Measurements from ENCODE around the gene CBY2. TPM values are rescaled to one million over a fixed set of nuclear protein-coding genes. Genes with fewer than 3 reads are reported as not detected.
A peak's percentile ranks its signal among the peaks of the same experiment; 100 is the strongest.
"Not testable (repeated sequence)": the region's sequence is repeated elsewhere in the genome, so short reads cannot be mapped to it uniquely, and the experiment has no call there.

Gene CBY2
- total RNA-seq (2014; rRNA removed; shearing (Covaris generic)), result not detected in 2 replicates

DNA sequence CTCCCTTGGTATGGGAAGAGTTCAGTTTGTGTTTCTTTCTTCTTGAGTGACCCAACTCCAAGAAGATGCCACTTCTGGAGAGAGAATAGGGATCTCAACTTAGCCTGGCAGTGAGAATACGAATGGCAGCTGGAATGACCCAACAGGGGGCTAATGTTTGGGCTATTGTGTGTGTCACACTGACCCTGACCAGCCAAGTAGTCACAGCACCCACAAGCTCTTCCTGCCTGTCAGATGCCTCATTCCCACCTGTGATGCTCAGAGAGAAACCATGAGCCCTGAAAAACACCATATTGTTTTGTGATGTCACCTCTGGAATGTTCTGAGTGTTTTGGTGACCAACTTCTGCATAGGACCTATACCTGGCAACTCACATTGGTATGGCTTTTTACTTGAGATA, at the start of gene CBY2:
Gene CBY2 (plus strand): TSS at position 233 of the 400 bp plus-strand sequence. CDS start 71 bp downstream, at position 304.
- no peak for DNase-seq (ENCODE audit: low read depth)

- DNase-seq (ENCODE audit: low read depth), result no peak
Observed at GRCh38 chr13:45654633-45655349, 47.3 kb upstream of the CBY2 start.

DNA sequence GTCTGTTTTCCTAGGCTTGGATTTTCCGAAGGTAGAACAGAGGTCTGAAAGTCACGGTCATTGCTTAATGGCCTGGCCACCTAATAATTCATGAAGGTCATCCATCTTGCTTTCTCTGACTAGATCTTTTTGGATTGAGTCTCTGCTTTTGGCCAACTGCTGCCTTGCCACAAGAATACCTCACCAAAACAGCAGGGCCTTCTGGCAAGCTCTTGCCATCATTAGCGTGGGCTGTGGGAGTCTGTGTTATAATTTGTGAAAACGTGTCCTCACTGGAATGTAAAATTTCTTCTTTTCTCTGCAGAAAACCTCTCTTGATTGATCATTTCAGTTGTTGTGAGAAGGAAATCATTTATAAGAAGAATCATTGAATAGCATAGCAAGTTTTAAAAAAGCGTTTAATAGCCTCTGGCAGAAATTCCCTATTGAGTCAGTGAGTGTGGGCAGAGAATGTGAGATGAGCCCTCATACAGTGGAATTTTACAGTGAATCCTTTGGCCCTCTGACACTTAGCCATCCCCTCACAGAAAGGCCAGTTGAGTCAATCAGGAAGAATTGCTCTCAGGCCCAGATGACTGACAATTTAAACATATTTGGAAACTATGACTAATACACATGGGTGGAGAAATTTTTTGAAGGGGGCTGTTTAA, 43.4 kb upstream of the CBY2 start:
- peak; percentile 10 for DNase-seq (ENCODE audit: low read depth)

GRCh38 chr13:45659536-45659935, 42.6 kb upstream of the CBY2 start:
- no peak for DNase-seq (ENCODE audit: low read depth)

- not testable (repeated sequence) for DNase-seq (ENCODE audit: low read depth)
Observed at GRCh38 chr13:45660458-45660857, 41.7 kb upstream of the CBY2 start.

DNA sequence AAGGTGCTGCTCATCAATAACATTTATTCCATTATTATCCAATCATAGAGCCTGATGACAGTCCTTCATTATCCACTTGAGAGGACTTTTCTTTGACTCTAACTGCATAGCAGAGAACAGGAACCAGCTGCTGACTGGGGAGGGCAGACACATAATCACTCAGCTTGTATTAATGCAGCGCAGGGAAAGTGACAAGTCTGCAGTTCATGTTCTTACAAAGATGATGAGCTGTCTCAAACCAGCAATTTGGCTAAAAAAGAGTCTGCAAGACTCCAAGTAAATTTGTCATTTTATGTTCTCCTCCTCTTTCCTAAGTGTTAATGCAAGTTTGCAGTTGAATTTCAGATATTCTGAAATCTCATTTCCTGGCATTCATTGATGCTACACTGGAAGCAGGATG, 40.0 kb upstream of the CBY2 start:
- DNase-seq (ENCODE audit: low read depth), result no peak

- DNase-seq (ENCODE audit: low read depth), result not testable (repeated sequence)
Observed at GRCh38 chr13:45662903-45663302, 39.2 kb upstream of the CBY2 start.

GRCh38 chr13:45669626-45670025, 32.5 kb upstream of the CBY2 start:
- DNase-seq (ENCODE audit: low read depth), result not testable (repeated sequence)

GRCh38 chr13:45670189-45670885, 31.8 kb upstream of the CBY2 start:
- no peak for DNase-seq (ENCODE audit: low read depth)

DNA sequence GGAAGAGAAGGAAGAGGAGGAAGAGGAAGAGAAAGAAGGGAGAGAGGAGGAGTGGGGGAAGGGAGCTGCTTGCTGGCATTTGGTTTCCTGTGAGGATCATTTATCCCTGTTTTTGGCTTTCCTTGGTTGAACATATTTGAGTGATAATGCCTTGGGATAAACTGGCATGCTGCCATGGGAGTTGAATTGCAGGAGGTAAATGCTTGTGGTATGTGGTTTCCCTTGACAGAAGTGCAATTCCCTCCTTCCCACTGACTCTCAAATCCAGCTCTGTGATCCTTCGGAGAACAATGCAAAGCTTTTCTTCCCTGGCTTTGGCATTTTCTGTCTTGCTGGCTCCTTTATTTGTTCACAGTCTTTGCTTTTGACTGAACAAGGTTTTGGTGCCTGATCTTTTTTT, 27.2 kb upstream of the CBY2 start:
- DNase-seq (ENCODE audit: low read depth), result peak; percentile 88

GRCh38 chr13:45678282-45678681, 23.8 kb upstream of the CBY2 start:
- DNase-seq (ENCODE audit: low read depth), result peak; percentile 6

- no peak for DNase-seq (ENCODE audit: low read depth)
Observed at GRCh38 chr13:45681113-45681512, 21.0 kb upstream of the CBY2 start.

DNA sequence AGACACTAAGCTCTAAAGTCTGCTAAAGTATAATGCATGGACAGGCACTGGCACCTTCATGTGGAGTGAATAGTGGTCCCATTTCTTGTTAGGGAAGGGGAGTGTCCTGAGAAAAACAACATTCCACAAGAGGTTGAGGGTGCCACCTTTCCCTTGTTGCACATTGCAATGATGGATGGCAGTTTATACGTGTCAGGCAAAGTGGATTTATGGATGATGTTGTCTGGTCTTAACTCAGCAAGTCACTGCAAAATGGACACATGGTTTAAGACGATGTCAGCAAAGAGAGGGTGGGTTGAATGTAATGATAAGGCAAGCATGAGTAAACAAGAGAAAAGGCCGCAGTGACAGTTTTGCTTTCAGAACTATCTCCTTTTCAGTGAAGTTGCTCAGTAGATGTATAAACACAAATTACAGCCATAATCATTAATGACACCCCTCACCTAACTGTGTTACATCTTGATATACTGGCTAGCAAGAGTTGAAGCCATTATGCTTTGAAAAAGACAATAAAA, 19.6 kb upstream of the CBY2 start:
- no peak for DNase-seq (ENCODE audit: low read depth)

GRCh38 chr13:45683701-45684100, 18.4 kb upstream of the CBY2 start:
- DNase-seq (ENCODE audit: low read depth), result no peak

GRCh38 chr13:45688577-45688976, 13.5 kb upstream of the CBY2 start:
- no peak for DNase-seq (ENCODE audit: low read depth)

DNA sequence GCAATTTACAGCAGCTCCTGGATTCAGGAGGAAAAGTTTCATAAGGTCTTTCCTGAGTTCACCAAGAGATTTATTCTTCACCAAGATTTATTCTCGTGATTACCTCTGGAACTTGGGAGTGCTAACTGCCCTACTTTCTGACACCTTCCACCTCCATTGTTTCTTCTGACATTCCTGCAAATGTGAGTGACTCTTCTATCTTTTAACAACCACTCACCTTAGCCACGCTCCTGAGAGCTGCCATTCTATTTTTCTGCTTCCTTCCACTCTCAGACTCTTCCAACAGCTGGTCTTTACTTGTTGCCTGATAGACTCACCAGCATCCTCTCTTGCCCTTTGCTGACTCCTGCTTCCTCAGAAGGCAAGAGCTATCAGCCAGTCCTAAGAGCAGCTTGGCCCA, 11.5 kb upstream of the CBY2 start:
- DNase-seq (ENCODE audit: low read depth), result no peak

GRCh38 chr13:45691251-45691650, 10.9 kb upstream of the CBY2 start:
- DNase-seq (ENCODE audit: low read depth), result no peak

GRCh38 chr13:45691667-45692066, 10.5 kb upstream of the CBY2 start:
- no peak for DNase-seq (ENCODE audit: low read depth)

- DNase-seq (ENCODE audit: low read depth), result no peak
Observed at GRCh38 chr13:45695198-45695730, 6.9 kb upstream of the CBY2 start.

DNA sequence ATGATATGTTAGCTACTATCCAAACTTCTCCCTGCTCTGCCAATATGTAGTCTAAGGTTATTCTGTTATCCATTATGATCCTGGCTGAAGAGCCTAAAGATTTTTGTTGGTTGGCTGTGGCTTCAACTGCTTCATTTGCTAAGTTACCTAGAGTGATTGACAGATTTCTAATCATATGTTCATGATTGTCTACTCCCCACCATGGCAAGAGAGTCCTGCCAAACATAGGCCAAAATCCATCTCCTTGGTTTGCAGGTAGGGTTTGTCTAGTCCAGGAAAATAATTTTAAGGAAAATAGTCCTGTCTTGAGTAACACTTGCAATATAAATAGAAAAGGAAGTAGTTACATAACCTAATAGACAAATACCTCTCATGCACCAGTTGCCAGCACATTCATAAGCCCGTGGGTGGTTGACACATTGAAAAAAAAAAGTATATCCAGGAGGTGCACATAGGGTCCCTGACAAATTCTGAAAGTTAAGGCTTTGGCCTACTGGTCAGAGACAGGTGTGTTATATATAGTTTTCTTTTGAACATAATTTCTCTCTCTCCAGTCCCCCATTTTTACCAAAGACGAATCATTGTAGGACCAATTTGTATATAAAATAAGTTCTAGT, 5.4 kb upstream of the CBY2 start:
- DNase-seq (ENCODE audit: low read depth), result no peak

- no peak for DNase-seq (ENCODE audit: low read depth)
Observed at GRCh38 chr13:45700971-45701900, 884 bp upstream of the CBY2 start.

Data from Daoy (cell line).